ENCODE data around the gene ATP12A.

DNA sequence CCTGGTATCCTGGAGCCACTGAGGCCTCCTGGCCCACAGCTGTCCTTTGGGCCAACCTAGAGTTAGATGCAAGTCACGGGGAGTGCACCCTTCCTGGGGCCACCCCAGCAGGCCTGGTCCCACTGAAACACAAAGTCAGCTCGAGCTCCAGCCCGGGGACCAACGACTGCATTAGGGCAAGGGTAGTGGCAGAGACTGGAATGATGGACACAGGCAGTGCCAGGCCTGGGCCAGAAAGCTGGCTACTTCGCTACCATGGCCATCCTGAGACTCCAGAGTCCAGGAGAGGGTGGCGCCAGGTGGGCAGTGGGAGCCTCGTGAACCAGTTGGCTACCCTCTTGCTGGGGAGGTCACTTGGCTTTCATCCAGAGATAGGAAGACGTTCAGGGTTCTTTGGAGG lies 61.6 kb downstream of the ATP12A start:
- TF ChIP-seq PHF8 (IDR thresholded peaks at IDR 0.05; ENCODE audit: borderline replicate concordance, low read depth) (no peak), CHD2 (IDR thresholded peaks at IDR 0.05; ENCODE audit: low read length, partially characterized antibody) (no peak), ESRRA (IDR thresholded peaks at IDR 0.05; ENCODE audit: borderline replicate concordance, low read length) (no peak), POLR2A (IDR thresholded peaks at IDR 0.05; ENCODE audit: low read length) (no peak), SMC3 (IDR thresholded peaks at IDR 0.05) (no peak)
- TF ChIP-seq, protein P1, sequence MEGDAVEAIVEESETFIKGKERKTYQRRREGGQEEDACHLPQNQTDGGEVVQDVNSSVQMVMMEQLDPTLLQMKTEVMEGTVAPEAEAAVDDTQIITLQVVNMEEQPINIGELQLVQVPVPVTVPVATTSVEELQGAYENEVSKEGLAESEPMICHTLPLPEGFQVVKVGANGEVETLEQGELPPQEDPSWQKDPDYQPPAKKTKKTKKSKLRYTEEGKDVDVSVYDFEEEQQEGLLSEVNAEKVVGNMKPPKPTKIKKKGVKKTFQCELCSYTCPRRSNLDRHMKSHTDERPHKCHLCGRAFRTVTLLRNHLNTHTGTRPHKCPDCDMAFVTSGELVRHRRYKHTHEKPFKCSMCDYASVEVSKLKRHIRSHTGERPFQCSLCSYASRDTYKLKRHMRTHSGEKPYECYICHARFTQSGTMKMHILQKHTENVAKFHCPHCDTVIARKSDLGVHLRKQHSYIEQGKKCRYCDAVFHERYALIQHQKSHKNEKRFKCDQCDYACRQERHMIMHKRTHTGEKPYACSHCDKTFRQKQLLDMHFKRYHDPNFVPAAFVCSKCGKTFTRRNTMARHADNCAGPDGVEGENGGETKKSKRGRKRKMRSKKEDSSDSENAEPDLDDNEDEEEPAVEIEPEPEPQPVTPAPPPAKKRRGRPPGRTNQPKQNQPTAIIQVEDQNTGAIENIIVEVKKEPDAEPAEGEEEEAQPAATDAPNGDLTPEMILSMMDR (IDR thresholded peaks at IDR 0.05) = no peak
